ENCODE results near the gene RGS7. TPM values are rescaled to one million over a fixed set of nuclear protein-coding genes. Genes with fewer than 3 reads are reported as not detected.
"Not testable (repeated sequence)": the region's sequence is repeated elsewhere in the genome, so short reads cannot be mapped to it uniquely, and the experiment has no call there.

Gene RGS7
- total and polyA plus RNA-seq, 2 of the 4 experiments (the other 2 are of a cell fraction) = 0.58 to 0.72 TPM

DNA sequence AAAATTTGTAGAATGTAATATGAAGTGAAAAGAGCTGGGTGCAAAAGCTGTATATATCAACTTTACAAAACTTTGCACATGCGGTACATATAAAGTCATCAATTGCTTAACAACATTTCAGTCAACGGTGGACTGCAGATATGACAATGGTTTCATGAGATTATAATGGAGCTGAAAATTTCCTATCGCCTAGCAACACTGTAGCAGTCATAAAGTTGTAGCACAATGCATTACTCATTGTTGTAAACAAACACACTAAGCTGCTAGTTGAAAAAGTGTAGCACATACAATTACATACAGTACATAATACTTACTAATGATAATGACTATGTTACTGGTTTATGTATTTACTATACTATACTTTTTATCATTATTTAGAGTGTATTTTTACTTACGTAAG is 64.0 kb downstream of the RGS7 start:
- Histone ChIP-seq H2BK5ac (ENCODE audit: low read depth, low read length, poor library complexity, severe bottlenecking) (no peak overlapping the region), H3K4me1 (ENCODE audit: control insufficient read depth, insufficient read depth, low read length) (no peaks in the 10 kb centered on the region), H3K9me1 (ENCODE audit: insufficient read depth, low read length) (no peaks in the 10 kb centered on the region), H4K8ac (ENCODE audit: low read depth in 2 of 2, low read length in 2 of 2) (no peak overlapping the region), H3K27ac (ENCODE audit: insufficient read depth, low read length) (no peak overlapping the region), H3K9me3 (ENCODE audit: control insufficient read depth, insufficient read depth, low read length) (peaks cover 4% of the 10 kb centered on the region), H3K27me3 (ENCODE audit: control insufficient read depth, insufficient read depth, low read length) (no peaks in the 10 kb centered on the region), H2BK15ac (ENCODE audit: low read depth, low read length) (no peak overlapping the region), H3K9ac (ENCODE audit: low read depth, low read length) (no peak overlapping the region), H4K91ac (ENCODE audit: insufficient read depth, low read depth, low read length) (no peak overlapping the region), H2BK120ac (ENCODE audit: low read depth, low read length) (no peak overlapping the region), H3K79me1 (ENCODE audit: low read depth in 1 of 2, low read length in 2 of 2) (no peaks in the 10 kb centered on the region), H3K56ac (ENCODE audit: extremely low read depth, insufficient read depth, low read length) (no peak overlapping the region), H3K4me3 (ENCODE audit: insufficient read depth, low read depth, low read length) (no peak overlapping the region), H2AK5ac (ENCODE audit: low read depth, low read length) (no peak overlapping the region), H4K20me1 (ENCODE audit: insufficient read depth, low read length) (no peaks in the 10 kb centered on the region), H3K18ac (ENCODE audit: low read depth, low read length) (no peak overlapping the region), H3K23ac (ENCODE audit: low read depth, low read length) (no peak overlapping the region), H3K36me3 (ENCODE audit: control insufficient read depth, insufficient read depth, low read length) (no peaks in the 10 kb centered on the region), H2AFZ (replicated peaks; ENCODE audit: low read length, poor library complexity) (no peak overlapping the region), H3K14ac (replicated peaks; ENCODE audit: low read depth, low read length) (no peak overlapping the region), H3K4ac (ENCODE audit: low read depth, low read length) (no peak overlapping the region), H3K4me2 (ENCODE audit: low read depth, low read length) (no peak overlapping the region), H4K5ac (ENCODE audit: low read depth, low read length) (no peak overlapping the region), H2AK9ac (replicated peaks; ENCODE audit: low read depth, low read length, poor library complexity) (no peak overlapping the region), H2BK20ac (ENCODE audit: low read depth, low read length) (no peak overlapping the region)
- intact Hi-C loops (cut with micrococcal nuclease) (no loop called here), dilution Hi-C loops (cut with HindIII; ENCODE audit: low sequenced_read_pairs, unreplicated experiment) (no loop called here), in situ Hi-C loops (cut with MboI; ENCODE audit: low sequenced_read_pairs) (no loop called here)
- ChIA-PET POLR2A (ENCODE audit: unreplicated experiment) (no interaction called here), CTCF (no interaction called here)
- no CpG with 5 or more reads among the region's 4 CpGs for WGBS, 2 experiments (ENCODE audit: extremely low coverage in 2 of 2, insufficient read length in 1 of 2)
- no peak for DNase-seq
- no peak for ATAC-seq (ENCODE audit: low read depth)
- TF ChIP-seq MAFK (IDR thresholded peaks at IDR 0.05; ENCODE audit: low read depth, low read length) (no peak), RAD21 (IDR thresholded peaks at IDR 0.05; ENCODE audit: low read length) (no peak), CTCF (conservative IDR thresholded peaks at IDR 0.05; ENCODE audit: low read depth, low read length) (no peak), NFE2L2 (IDR thresholded peaks at IDR 0.05; ENCODE audit: low read depth, low read length) (no peak), CEBPB (IDR thresholded peaks at IDR 0.05; ENCODE audit: low read depth, low read length) (no peak)
- no TSS peak for BruUV-seq (replicated peaks)

DNA sequence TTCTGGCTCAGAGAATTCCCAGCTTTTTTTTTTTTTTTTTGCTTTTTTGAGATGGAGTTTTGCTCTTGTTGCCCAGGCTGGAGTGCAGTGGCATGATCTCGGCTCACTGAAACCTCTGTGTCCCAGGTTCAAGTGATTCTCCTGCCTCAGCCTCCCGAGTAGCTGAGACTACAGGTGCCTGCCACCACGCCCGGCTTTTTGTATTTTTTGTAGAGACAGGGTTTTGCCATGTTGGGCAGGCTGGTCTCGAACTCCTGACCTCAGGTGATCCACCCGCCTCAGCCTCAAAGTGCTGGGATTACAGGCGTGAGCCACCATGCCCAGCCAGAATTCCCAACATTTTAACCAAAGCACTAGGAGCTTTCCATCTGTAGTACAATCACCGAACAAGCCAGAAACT is 65.5 kb downstream of the RGS7 start:
- H3K14ac ChIP-seq (replicated peaks; ENCODE audit: low read depth, low read length); H2AK9ac ChIP-seq (replicated peaks; ENCODE audit: low read depth, low read length, poor library complexity); H3K23ac ChIP-seq (ENCODE audit: low read depth, low read length); H2BK5ac ChIP-seq (ENCODE audit: low read depth, low read length, poor library complexity, severe bottlenecking); H3K4me2 ChIP-seq (ENCODE audit: low read depth, low read length); H2AK5ac ChIP-seq (ENCODE audit: low read depth, low read length); H4K91ac ChIP-seq (ENCODE audit: insufficient read depth, low read depth, low read length); H3K36me3 ChIP-seq (ENCODE audit: control insufficient read depth, insufficient read depth, low read length); H3K9me1 ChIP-seq (ENCODE audit: insufficient read depth, low read length); H3K9ac ChIP-seq (ENCODE audit: low read depth, low read length); H4K20me1 ChIP-seq (ENCODE audit: insufficient read depth, low read length); H4K8ac ChIP-seq (ENCODE audit: low read depth in 2 of 2, low read length in 2 of 2); H3K27me3 ChIP-seq (ENCODE audit: control insufficient read depth, insufficient read depth, low read length); DNase-seq; H3K4me1 ChIP-seq (ENCODE audit: control insufficient read depth, insufficient read depth, low read length); CTCF ChIA-PET; H2AFZ ChIP-seq (replicated peaks; ENCODE audit: low read length, poor library complexity); POLR2A ChIA-PET (ENCODE audit: unreplicated experiment); H3K4me3 ChIP-seq (ENCODE audit: insufficient read depth, low read depth, low read length); H3K56ac ChIP-seq (ENCODE audit: extremely low read depth, insufficient read depth, low read length); H3K27ac ChIP-seq (ENCODE audit: insufficient read depth, low read length); H3K4ac ChIP-seq (ENCODE audit: low read depth, low read length); BruUV-seq (replicated peaks); H3K79me1 ChIP-seq (ENCODE audit: low read depth in 1 of 2, low read length in 2 of 2); H4K5ac ChIP-seq (ENCODE audit: low read depth, low read length); ATAC-seq (ENCODE audit: low read depth); intact Hi-C loops (cut with micrococcal nuclease); H3K18ac ChIP-seq (ENCODE audit: low read depth, low read length); dilution Hi-C loops (cut with HindIII; ENCODE audit: low sequenced_read_pairs, unreplicated experiment); H2BK20ac ChIP-seq (ENCODE audit: low read depth, low read length); H2BK15ac ChIP-seq (ENCODE audit: low read depth, low read length); H2BK120ac ChIP-seq (ENCODE audit: low read depth, low read length); in situ Hi-C loops (cut with MboI; ENCODE audit: low sequenced_read_pairs); H3K9me3 ChIP-seq (ENCODE audit: control insufficient read depth, insufficient read depth, low read length): not testable (repeated sequence)
- WGBS, 2 experiments (ENCODE audit: extremely low coverage in 2 of 2, insufficient read length in 1 of 2) = no CpG with 5 or more reads among the region's 8 CpGs

All from IMR-90 (cell line).